Breast epithelium (tissue), 3 donors: ENCODE measurements around the gene CLPX.

Experiments used
- CTCF ChIP-seq, 3 donors: fragments of 450-650 bp; IDR thresholded peaks; one replicate each; pipeline ENCODE4 v1.5.1; 2016 to 2017; ENCODE audit warnings: antibody characterized with exemption in 3 of 3, mild to moderate bottlenecking in 3 of 3, moderate library complexity in 3 of 3
- POLR2A ChIP-seq: fragments of 450-650 bp; IDR thresholded peaks from one replicate; pipeline ENCODE4 v1.6.1; 2016; ENCODE audit warnings: antibody characterized with exemption, mild to moderate bottlenecking, moderate library complexity

GRCh38 chr15:65217526-65218482, 32.7 kb upstream of the CLPX start:
- TF ChIP-seq CTCF (IDR thresholded peaks at IDR 0.05), result no peak
- TF ChIP-seq POLR2A, result no peak
